Measurements from ENCODE around the gene FOXO1. TPM values are rescaled to one million over a fixed set of nuclear protein-coding genes. Genes with fewer than 3 reads are reported as not detected.

The FOXO1 gene
- total and polyA plus RNA-seq, 2 of the 13 experiments (the other 11 are each of a cell fraction or from before 2014, with no cell fraction given): 8.1 to 13.1 TPM

GRCh38 chr13:40681341-40682146 is 15.1 kb upstream of the FOXO1 start:
- peak overlapping the region; percentile 76 for H2AFZ ChIP-seq (ENCODE audit: low read length)
- no peak overlapping the region for H3K27ac ChIP-seq (ENCODE audit: extremely low read length, insufficient read depth, low read length)
- CTCF ChIA-PET (ENCODE audit: low intra/inter-chr PET ratio, low total read pairs): interaction anchor here (2.4 to 2.7 kb wide), 2 partner anchors 738 to 997 kb away, joined by 13 to 32 read pairs; no protein-coding TSS in a partner anchor
- peaks cover 23% of the 10 kb centered on the region for H3K4me1 ChIP-seq (ENCODE audit: insufficient read depth, low read length)
- in situ Hi-C loops (cut with HindIII; ENCODE audit: extremely low pct_ligation_motif_present, low pct_unique_long_range_greater_than_20kb) (loop anchor here (5.0 to 25.0 kb wide), 4 partner anchors 609 to 1007 kb away; no protein-coding TSS in a partner anchor), intact Hi-C loops (cut with micrococcal nuclease; ENCODE audit: unreplicated experiment) (no loop called here)
- H3K27me3 ChIP-seq (ENCODE audit: control insufficient read depth in 1 of 2, insufficient read depth in 2 of 2, low read length in 2 of 2): no peaks in the 10 kb centered on the region
- peak overlapping the region in 2 of 3 experiments; percentile 2 to 38; a peak in 1 of 6 replicates for H3K4me3 ChIP-seq (replicated peaks in 1 of 3; ENCODE audit: insufficient read depth in 1 of 3, low read depth in 2 of 3, low read length in 3 of 3)
- FAIRE-seq: no peak
- peak; percentile 70 for ATAC-seq
- 17% methylated on average over 7 of the region's 7 CpGs for WGBS (ENCODE audit: low lambda C conversion rate)
- no peak for DNase-seq (ENCODE audit: low spot score)
- TF ChIP-seq ZNF317 (CRISPR knock-in tag; IDR thresholded peaks at IDR 0.05): peak; percentile 94
- no peak for TF ChIP-seq ZFAT (CRISPR knock-in tag; conservative IDR thresholded peaks at IDR 0.05)
- no peak for TF ChIP-seq MIER2 (CRISPR knock-in tag; IDR thresholded peaks at IDR 0.05)
- peak overlapping the region; percentile 33; the same call in 1 of the 2 replicates for H3K9ac ChIP-seq (ENCODE audit: insufficient read depth, low read depth, low read length)
- H3K9me3 ChIP-seq (ENCODE audit: low read length): no peaks in the 10 kb centered on the region
- no peaks in the 10 kb centered on the region for H4K20me1 ChIP-seq (ENCODE audit: insufficient read depth, low read length)
- H3K79me2 ChIP-seq (ENCODE audit: insufficient read depth, low read length): no peaks in the 10 kb centered on the region
- no peaks in the 10 kb centered on the region for H3K36me3 ChIP-seq (replicated peaks in 1 of 2; ENCODE audit: control insufficient read depth in 1 of 2, insufficient read depth in 2 of 2, low read length in 2 of 2)
- peak overlapping the region; percentile 65 for H3K4me2 ChIP-seq (ENCODE audit: low read depth, low read length)
- POLR2A ChIA-PET: interaction anchor here (0.5 kb wide), 1 partner anchor 52 kb away, joined by 4 read pairs; no protein-coding TSS in a partner anchor
- no TSS peak for BruUV-seq (replicated peaks)

GRCh38 chr13:40680659-40681323 is 14.3 kb upstream of the FOXO1 start:
- 57% methylated on average over 7 of the region's 7 CpGs for WGBS (ENCODE audit: low lambda C conversion rate)
- Histone ChIP-seq H3K36me3 (replicated peaks in 1 of 2; ENCODE audit: control insufficient read depth in 1 of 2, insufficient read depth in 2 of 2, low read length in 2 of 2) (no peaks in the 10 kb centered on the region), H3K27ac (ENCODE audit: extremely low read length, insufficient read depth, low read length) (no peak overlapping the region), H4K20me1 (ENCODE audit: insufficient read depth, low read length) (no peaks in the 10 kb centered on the region), H2AFZ (ENCODE audit: low read length) (no peak overlapping the region), H3K9ac (ENCODE audit: insufficient read depth, low read depth, low read length) (no peak overlapping the region), H3K4me2 (ENCODE audit: low read depth, low read length) (peak overlapping the region; percentile 65), H3K27me3 (ENCODE audit: control insufficient read depth in 1 of 2, insufficient read depth in 2 of 2, low read length in 2 of 2) (no peaks in the 10 kb centered on the region), H3K79me2 (ENCODE audit: insufficient read depth, low read length) (no peaks in the 10 kb centered on the region), H3K4me3 (replicated peaks in 1 of 3; ENCODE audit: insufficient read depth in 1 of 3, low read depth in 2 of 3, low read length in 3 of 3) (no peak overlapping the region), H3K9me3 (ENCODE audit: low read length) (no peaks in the 10 kb centered on the region), H3K4me1 (ENCODE audit: insufficient read depth, low read length) (peaks cover 23% of the 10 kb centered on the region)
- FAIRE-seq: no peak
- ChIA-PET POLR2A (interaction anchor here (0.5 kb wide), 1 partner anchor 53 kb away, joined by 4 read pairs; no protein-coding TSS in a partner anchor), CTCF (ENCODE audit: low intra/inter-chr PET ratio, low total read pairs) (interaction anchor here (2.7 kb wide), 1 partner anchor 737 kb away, joined by 32 read pairs; no protein-coding TSS in a partner anchor)
- ATAC-seq: no peak
- in situ Hi-C loops (cut with HindIII; ENCODE audit: extremely low pct_ligation_motif_present, low pct_unique_long_range_greater_than_20kb): loop anchor here (5.0 to 25.0 kb wide), 4 partner anchors 608 to 1006 kb away; no protein-coding TSS in a partner anchor
- intact Hi-C loops (cut with micrococcal nuclease; ENCODE audit: unreplicated experiment): no loop called here
- no TSS peak for BruUV-seq (replicated peaks)
- no peak for DNase-seq (ENCODE audit: low spot score)
- TF ChIP-seq FOSL2 (CRISPR knock-in tag; IDR thresholded peaks at IDR 0.05) (no peak), ZNF33B (CRISPR knock-in tag; IDR thresholded peaks at IDR 0.05) (no peak), PRDM10 (CRISPR knock-in tag; IDR thresholded peaks at IDR 0.05; ENCODE audit: low read depth) (no peak)
